NCI-H748 (cell line): ENCODE measurements around the gene PRRG2.

ENCODE experiments used
- DNase-seq: peaks from one replicate; lab custom pipeline; 2025; ENCODE audit not compliant: unreplicated experiment; lab: John Stamatoyannopoulos, UW

Gene PRRG2

GRCh38 chr19:49637821-49638738 lies 57.0 kb downstream of the PRRG2 start:
- DNase-seq: peak; percentile 20

GRCh38 chr19:49639401-49640112 lies 58.4 kb downstream of the PRRG2 start:
- no peak for DNase-seq

GRCh38 chr19:49640113-49640898 lies 59.2 kb downstream of the PRRG2 start, which contains the start of gene RRAS:
RRAS (minus strand) TSS chr19:49640143; CDS start chr19:49640098, 45 bp downstream.
- peak; percentile 100 for DNase-seq
